ENCODE measurements around the gene GLI3.

DNA sequence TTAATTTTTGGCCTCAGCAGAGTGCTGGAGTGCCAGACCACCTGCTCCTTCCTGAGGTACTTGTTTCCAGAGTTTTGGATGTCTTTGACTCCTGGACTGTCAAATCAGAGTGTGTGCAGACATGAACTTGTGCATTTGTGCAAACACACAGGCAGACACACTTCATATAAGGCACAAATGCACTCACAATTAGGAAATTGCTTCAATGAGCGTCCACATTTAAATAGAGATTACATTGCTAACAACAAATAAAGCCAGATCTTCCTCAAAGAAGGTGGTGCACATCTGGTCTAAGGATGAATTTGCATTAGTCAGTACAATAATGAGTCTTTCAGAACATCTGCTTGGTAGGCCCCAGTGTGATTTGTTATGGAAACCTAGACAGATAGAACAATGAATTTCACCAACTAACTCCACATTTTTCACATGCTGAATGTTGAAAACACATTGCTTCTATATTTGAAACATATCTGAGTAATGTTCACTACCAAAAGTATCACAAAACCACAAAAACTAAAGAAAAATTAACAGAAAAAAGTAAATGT, 267.4 kb downstream of the GLI3 start:
- TF ChIP-seq, protein P1, sequence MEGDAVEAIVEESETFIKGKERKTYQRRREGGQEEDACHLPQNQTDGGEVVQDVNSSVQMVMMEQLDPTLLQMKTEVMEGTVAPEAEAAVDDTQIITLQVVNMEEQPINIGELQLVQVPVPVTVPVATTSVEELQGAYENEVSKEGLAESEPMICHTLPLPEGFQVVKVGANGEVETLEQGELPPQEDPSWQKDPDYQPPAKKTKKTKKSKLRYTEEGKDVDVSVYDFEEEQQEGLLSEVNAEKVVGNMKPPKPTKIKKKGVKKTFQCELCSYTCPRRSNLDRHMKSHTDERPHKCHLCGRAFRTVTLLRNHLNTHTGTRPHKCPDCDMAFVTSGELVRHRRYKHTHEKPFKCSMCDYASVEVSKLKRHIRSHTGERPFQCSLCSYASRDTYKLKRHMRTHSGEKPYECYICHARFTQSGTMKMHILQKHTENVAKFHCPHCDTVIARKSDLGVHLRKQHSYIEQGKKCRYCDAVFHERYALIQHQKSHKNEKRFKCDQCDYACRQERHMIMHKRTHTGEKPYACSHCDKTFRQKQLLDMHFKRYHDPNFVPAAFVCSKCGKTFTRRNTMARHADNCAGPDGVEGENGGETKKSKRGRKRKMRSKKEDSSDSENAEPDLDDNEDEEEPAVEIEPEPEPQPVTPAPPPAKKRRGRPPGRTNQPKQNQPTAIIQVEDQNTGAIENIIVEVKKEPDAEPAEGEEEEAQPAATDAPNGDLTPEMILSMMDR (IDR thresholded peaks at IDR 0.05), result no peak
- no peak for TF ChIP-seq EZH2 (IDR thresholded peaks at IDR 0.05)

All from neural progenitor cell (in vitro differentiated cells).